PFSK-1 (cell line): Measurements from ENCODE around the gene METTL26.

Source experiments
- POLR2AphosphoS5 ChIP-seq: IDR thresholded peaks from 2 replicates; pipeline ENCODE4 v1.6.1; 2012; ENCODE audit warnings: low read depth, mild to moderate bottlenecking, control low read depth, low read length, moderate library complexity
- TF ChIP-seq, protein P1 (sequence below), 2 experiments: IDR thresholded peaks; 2 replicates each; pipeline versions ENCODE4 v1.6.1 to v1.8.0; 2011 to 2012; ENCODE audit warnings: low read depth in 2 of 2, low read length in 2 of 2, control low read depth in 1 of 2, inconsistent platforms in 1 of 2, mild to moderate bottlenecking in 1 of 2, moderate library complexity in 1 of 2; ENCODE audit not compliant: insufficient read depth in 1 of 2

DNA sequence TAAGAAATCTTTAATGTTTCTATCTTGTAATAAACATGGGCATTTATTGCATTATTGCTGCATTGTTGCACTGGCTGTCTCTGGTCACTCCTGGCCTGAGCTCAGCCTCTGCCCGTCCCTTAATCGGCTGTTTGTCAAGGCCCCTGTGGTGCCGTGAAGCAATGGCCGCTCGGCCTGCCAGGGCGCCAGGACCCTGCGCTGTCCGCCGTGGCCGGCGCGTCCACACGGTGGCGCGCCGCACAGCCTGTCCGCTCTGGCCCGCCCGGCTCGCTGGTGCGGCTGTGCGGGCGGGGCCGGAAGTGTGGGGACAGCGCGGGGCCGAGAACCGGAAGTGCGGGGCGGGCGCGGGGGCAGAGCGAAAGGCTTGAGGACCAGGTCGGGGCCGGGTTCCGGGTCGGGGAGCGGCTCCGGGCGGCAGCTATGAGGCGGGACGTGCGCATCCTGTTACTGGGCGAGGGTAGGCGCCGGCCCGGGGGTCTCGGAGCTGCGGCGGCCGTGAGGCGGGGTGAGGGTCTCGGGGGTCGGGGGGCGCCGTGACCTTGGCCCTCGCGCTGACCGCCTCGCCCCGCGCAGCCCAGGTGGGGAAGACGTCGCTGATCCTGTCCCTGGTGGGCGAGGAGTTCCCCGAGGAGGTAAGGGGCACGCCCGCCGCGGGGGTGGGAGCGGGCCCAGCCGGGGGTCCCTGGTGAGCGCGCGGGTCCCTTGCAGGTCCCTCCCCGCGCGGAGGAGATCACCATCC is 31.8 kb upstream of the METTL26 start, which contains the start of gene RHOT2:
- TF ChIP-seq, protein P1, sequence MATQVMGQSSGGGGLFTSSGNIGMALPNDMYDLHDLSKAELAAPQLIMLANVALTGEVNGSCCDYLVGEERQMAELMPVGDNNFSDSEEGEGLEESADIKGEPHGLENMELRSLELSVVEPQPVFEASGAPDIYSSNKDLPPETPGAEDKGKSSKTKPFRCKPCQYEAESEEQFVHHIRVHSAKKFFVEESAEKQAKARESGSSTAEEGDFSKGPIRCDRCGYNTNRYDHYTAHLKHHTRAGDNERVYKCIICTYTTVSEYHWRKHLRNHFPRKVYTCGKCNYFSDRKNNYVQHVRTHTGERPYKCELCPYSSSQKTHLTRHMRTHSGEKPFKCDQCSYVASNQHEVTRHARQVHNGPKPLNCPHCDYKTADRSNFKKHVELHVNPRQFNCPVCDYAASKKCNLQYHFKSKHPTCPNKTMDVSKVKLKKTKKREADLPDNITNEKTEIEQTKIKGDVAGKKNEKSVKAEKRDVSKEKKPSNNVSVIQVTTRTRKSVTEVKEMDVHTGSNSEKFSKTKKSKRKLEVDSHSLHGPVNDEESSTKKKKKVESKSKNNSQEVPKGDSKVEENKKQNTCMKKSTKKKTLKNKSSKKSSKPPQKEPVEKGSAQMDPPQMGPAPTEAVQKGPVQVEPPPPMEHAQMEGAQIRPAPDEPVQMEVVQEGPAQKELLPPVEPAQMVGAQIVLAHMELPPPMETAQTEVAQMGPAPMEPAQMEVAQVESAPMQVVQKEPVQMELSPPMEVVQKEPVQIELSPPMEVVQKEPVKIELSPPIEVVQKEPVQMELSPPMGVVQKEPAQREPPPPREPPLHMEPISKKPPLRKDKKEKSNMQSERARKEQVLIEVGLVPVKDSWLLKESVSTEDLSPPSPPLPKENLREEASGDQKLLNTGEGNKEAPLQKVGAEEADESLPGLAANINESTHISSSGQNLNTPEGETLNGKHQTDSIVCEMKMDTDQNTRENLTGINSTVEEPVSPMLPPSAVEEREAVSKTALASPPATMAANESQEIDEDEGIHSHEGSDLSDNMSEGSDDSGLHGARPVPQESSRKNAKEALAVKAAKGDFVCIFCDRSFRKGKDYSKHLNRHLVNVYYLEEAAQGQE (IDR thresholded peaks at IDR 0.05; ENCODE audit: insufficient read depth in 1 of 2, low read depth in 2 of 2, low read length in 2 of 2) = peak; percentile 35 to 49; a peak in 2 of 4 replicates
- peak; percentile 84 for TF ChIP-seq POLR2AphosphoS5
